Astrocyte (in vitro differentiated cells and primary cell): ENCODE results near the gene PRR35. TPM values are rescaled to one million over a fixed set of nuclear protein-coding genes. Genes with fewer than 3 reads are reported as not detected.

Experiments
- DNase-seq: peaks from one replicate; pipeline ENCODE4 v3.0.0-alpha.2; 2010; ENCODE audit warnings: low read depth
- FAIRE-seq: peaks from 2 replicates; lab custom pipeline; 2011; peaks lifted over from hg19 to GRCh38; lab: Jason Lieb, UNC
- H2AFZ ChIP-seq: 2 replicates; pipeline ENCODE4 v1.6.0; 2012; ENCODE audit warnings: low read depth, low read length, inconsistent platforms
- H3K27ac ChIP-seq: 2 replicates; pipeline ENCODE4 v1.5.1; 2011; ENCODE audit warnings: low read depth, low read length, inconsistent platforms
- H3K27me3 ChIP-seq: 2 replicates; pipeline ENCODE4 v1.6.0; 2011; ENCODE audit warnings: low read length, inconsistent platforms; ENCODE audit not compliant: insufficient read depth
- H3K36me3 ChIP-seq: 2 replicates; pipeline ENCODE4 v1.5.1; 2011; ENCODE audit warnings: low read length, inconsistent platforms; ENCODE audit not compliant: insufficient read depth
- H3K4me1 ChIP-seq: 2 replicates; pipeline ENCODE4 v1.5.1; 2011; ENCODE audit warnings: low read length, inconsistent platforms; ENCODE audit not compliant: insufficient read depth
- H3K4me2 ChIP-seq: 2 replicates; pipeline ENCODE4 v1.6.0; 2012; ENCODE audit warnings: low read length, inconsistent platforms
- H3K4me3 ChIP-seq: 2 replicates; pipeline ENCODE4 v1.5.1; 2011; ENCODE audit warnings: low read depth, mild to moderate bottlenecking, low read length, inconsistent platforms; ENCODE audit not compliant: insufficient read depth
- H3K79me2 ChIP-seq: 2 replicates; pipeline ENCODE4 v1.6.0; 2012; ENCODE audit warnings: mild to moderate bottlenecking, low read length, inconsistent platforms; ENCODE audit not compliant: insufficient read depth
- H3K9ac ChIP-seq: 2 replicates; pipeline ENCODE4 v1.6.0; 2012; ENCODE audit warnings: mild to moderate bottlenecking, low read length, inconsistent platforms
- H3K9me3 ChIP-seq: 2 replicates; pipeline ENCODE4 v1.5.1; 2012; ENCODE audit warnings: low read depth, mild to moderate bottlenecking, low read length, inconsistent platforms; ENCODE audit not compliant: insufficient read depth
- H4K20me1 ChIP-seq: 2 replicates; pipeline ENCODE4 v1.6.0; 2012; ENCODE audit warnings: low read length, inconsistent platforms; ENCODE audit not compliant: insufficient read depth
- H3K27ac Mint-ChIP-seq: one replicate; pipeline ENCODE4 v1.8.0; 2021; ENCODE audit warnings: mild to moderate bottlenecking, mixed read lengths; ENCODE audit not compliant: unreplicated experiment
- H3K27me3 Mint-ChIP-seq: one replicate; pipeline ENCODE4 v1.8.0; 2021; ENCODE audit warnings: low read depth, mixed read lengths; ENCODE audit not compliant: unreplicated experiment
- H3K36me3 Mint-ChIP-seq: one replicate; pipeline ENCODE4 v1.8.0; 2021; ENCODE audit warnings: low read depth, mixed read lengths; ENCODE audit not compliant: unreplicated experiment
- H3K4me1 Mint-ChIP-seq: one replicate; pipeline ENCODE4 v1.8.0; 2021; ENCODE audit warnings: low read depth, mixed read lengths; ENCODE audit not compliant: unreplicated experiment
- H3K4me3 Mint-ChIP-seq: one replicate; pipeline ENCODE4 v1.8.0; 2021; ENCODE audit warnings: mild to moderate bottlenecking, moderate library complexity, mixed read lengths; ENCODE audit not compliant: unreplicated experiment
- H3K9me3 Mint-ChIP-seq: one replicate; pipeline ENCODE4 v1.8.0; 2021; ENCODE audit warnings: mild to moderate bottlenecking, mixed read lengths; ENCODE audit not compliant: unreplicated experiment
- EZH2 ChIP-seq: IDR thresholded peaks from 2 replicates; pipeline ENCODE4 v1.6.1; 2012; ENCODE audit warnings: mild to moderate bottlenecking, low read length, inconsistent platforms; ENCODE audit not compliant: insufficient read depth
- total RNA-seq: library from RNA; stranded (reverse); gene quantifications from 2 replicates; pipeline ENCODE4 v1.2.1, GENCODE V29; 2021
- TF ChIP-seq, protein P1 (sequence below): IDR thresholded peaks from 2 replicates; pipeline ENCODE4 v1.5.1; 2011; ENCODE audit warnings: low read depth, mild to moderate bottlenecking, inconsistent platforms, low read length, moderate library complexity; ENCODE audit not compliant: insufficient read depth

Gene PRR35
- total RNA-seq, 1 donor from 2014 or later = 0.09 TPM

DNA sequence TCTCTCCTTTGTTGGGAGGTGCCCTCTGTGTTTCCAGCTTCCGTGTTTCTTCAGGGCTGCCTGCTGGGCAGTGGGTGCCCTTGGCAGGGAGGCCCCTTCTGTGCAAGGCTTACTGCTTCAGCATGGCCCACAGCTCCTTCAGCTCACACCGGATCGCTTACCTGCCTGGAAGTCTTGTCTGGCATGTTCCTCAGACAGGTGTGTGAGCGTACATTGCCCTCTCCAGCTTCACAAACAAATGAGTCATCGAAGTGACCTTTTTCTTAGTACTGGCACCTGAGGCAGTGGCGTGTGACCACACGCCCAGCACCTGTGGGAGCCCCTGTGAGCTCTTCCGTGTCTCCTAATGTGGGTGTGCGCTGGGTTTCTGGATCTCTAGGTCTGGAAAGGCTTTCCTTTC lies 33.2 kb downstream of the PRR35 start:
- Histone ChIP-seq H4K20me1 (peaks cover 66% of the 10 kb centered on the region), H3K4me1 (peaks cover 8% of the 10 kb centered on the region), H3K27me3 (no peaks in the 10 kb centered on the region), H3K36me3 (no peaks in the 10 kb centered on the region), H3K4me2 (no peak overlapping the region), H3K9ac (no peak overlapping the region), H3K4me3 (no peak overlapping the region), H3K27ac (no peak overlapping the region), H2AFZ (no peak overlapping the region), H3K9me3 (no peaks in the 10 kb centered on the region), H3K79me2 (peaks cover 68% of the 10 kb centered on the region)
- H3K36me3 Mint-ChIP-seq = peaks cover 12% of the 10 kb centered on the region
- H3K4me1 Mint-ChIP-seq = peaks cover 6% of the 10 kb centered on the region
- no peak overlapping the region for H3K4me3 Mint-ChIP-seq
- FAIRE-seq (no peak), DNase-seq (no peak)
- no peaks in the 10 kb centered on the region for H3K9me3 Mint-ChIP-seq
- H3K27ac Mint-ChIP-seq = no peak overlapping the region
- no peaks in the 10 kb centered on the region for H3K27me3 Mint-ChIP-seq
- TF ChIP-seq EZH2 = no peak
- TF ChIP-seq, protein P1, sequence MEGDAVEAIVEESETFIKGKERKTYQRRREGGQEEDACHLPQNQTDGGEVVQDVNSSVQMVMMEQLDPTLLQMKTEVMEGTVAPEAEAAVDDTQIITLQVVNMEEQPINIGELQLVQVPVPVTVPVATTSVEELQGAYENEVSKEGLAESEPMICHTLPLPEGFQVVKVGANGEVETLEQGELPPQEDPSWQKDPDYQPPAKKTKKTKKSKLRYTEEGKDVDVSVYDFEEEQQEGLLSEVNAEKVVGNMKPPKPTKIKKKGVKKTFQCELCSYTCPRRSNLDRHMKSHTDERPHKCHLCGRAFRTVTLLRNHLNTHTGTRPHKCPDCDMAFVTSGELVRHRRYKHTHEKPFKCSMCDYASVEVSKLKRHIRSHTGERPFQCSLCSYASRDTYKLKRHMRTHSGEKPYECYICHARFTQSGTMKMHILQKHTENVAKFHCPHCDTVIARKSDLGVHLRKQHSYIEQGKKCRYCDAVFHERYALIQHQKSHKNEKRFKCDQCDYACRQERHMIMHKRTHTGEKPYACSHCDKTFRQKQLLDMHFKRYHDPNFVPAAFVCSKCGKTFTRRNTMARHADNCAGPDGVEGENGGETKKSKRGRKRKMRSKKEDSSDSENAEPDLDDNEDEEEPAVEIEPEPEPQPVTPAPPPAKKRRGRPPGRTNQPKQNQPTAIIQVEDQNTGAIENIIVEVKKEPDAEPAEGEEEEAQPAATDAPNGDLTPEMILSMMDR = no peak

GRCh38 chr16:593807-594206 lies 33.6 kb downstream of the PRR35 start:
- no peak overlapping the region for H2AFZ ChIP-seq
- H3K4me1 Mint-ChIP-seq = peaks cover 6% of the 10 kb centered on the region
- H3K27ac Mint-ChIP-seq = peak overlapping the region; percentile 18
- no peaks in the 10 kb centered on the region for H3K27me3 ChIP-seq
- H3K4me1 ChIP-seq = peaks cover 8% of the 10 kb centered on the region
- no peaks in the 10 kb centered on the region for H3K9me3 Mint-ChIP-seq
- H3K4me3 ChIP-seq = no peak overlapping the region
- no peaks in the 10 kb centered on the region for H3K36me3 ChIP-seq
- no peak overlapping the region for H3K9ac ChIP-seq
- H3K4me3 Mint-ChIP-seq = no peak overlapping the region
- FAIRE-seq (no peak), DNase-seq (no peak)
- peaks cover 12% of the 10 kb centered on the region for H3K36me3 Mint-ChIP-seq
- H3K79me2 ChIP-seq = peaks cover 68% of the 10 kb centered on the region
- no peak for TF ChIP-seq EZH2
- H4K20me1 ChIP-seq = peaks cover 69% of the 10 kb centered on the region
- H3K27ac ChIP-seq = no peak overlapping the region
- H3K9me3 ChIP-seq = no peaks in the 10 kb centered on the region
- no peaks in the 10 kb centered on the region for H3K27me3 Mint-ChIP-seq
- H3K4me2 ChIP-seq = no peak overlapping the region

GRCh38 chr16:595094-595528 lies 34.9 kb downstream of the PRR35 start:
- peaks cover 74% of the 10 kb centered on the region for H3K79me2 ChIP-seq
- no peak for DNase-seq
- TF ChIP-seq, protein P1 = no peak
- no peak for TF ChIP-seq EZH2
- peaks cover 75% of the 10 kb centered on the region for H4K20me1 ChIP-seq
- peaks cover 6% of the 10 kb centered on the region for H3K4me1 Mint-ChIP-seq
- no peak overlapping the region for H3K9ac ChIP-seq
- H3K4me1 ChIP-seq = peaks cover 8% of the 10 kb centered on the region
- no peak overlapping the region for H3K4me2 ChIP-seq
- H3K27ac Mint-ChIP-seq = no peak overlapping the region
- no peaks in the 10 kb centered on the region for H3K9me3 ChIP-seq
- H3K27me3 ChIP-seq = no peaks in the 10 kb centered on the region
- H3K4me3 ChIP-seq = no peak overlapping the region
- no peak overlapping the region for H2AFZ ChIP-seq
- no peaks in the 10 kb centered on the region for H3K9me3 Mint-ChIP-seq
- H3K36me3 ChIP-seq = no peaks in the 10 kb centered on the region
- H3K4me3 Mint-ChIP-seq = no peak overlapping the region
- H3K27ac ChIP-seq = no peak overlapping the region
- H3K27me3 Mint-ChIP-seq = no peaks in the 10 kb centered on the region
- H3K36me3 Mint-ChIP-seq = peaks cover 15% of the 10 kb centered on the region
- FAIRE-seq = no peak
